Measurements from ENCODE around the gene OAF. TPM values are rescaled to one million over a fixed set of nuclear protein-coding genes. Genes with fewer than 3 reads are reported as not detected.
A peak's percentile ranks its signal among the peaks of the same experiment; 100 is the strongest.

OAF gene
- total and polyA plus RNA-seq, 9 of the 15 experiments (the other 6 are each of a cell fraction or from before 2014, with no cell fraction given): 1.1 to 21.6 (median 7.5) TPM

DNA sequence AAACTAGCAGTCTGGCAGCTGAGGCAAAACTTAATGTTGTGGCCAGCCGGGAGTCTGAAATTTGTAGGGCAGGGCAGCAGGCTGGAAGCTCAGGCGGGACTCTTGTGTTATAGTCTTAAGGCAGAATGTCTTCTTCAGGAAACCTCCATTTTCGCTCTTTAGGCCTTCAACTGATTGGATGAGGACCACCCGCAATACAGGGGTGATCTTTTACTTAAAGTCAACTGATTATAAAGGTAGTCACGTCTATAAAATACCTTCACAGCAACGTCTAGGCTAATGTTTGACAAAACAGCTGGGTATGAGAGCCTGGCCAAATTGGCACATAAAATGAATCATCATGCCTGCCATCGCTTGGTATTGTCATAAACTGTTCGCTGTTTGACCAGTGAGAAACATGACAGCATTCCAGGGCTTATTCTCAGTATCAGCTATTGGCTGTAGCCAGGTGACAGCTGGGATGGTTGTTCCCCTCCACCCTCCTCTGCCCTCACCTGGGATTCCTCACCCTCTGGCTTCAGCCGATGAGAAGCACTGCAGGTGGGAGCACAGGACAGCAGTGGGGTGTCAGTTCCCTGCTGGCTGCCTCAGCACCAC lies 22.5 kb downstream of the OAF start:
- H3K36me3 ChIP-seq (ENCODE audit: control insufficient read depth, insufficient read depth, low read length): no peaks in the 10 kb centered on the region
- 2% methylated on average over 9 of the region's 9 CpGs for WGBS (ENCODE audit: insufficient coverage, low coverage, missing lambda C conversion rate)
- H4K20me1 ChIP-seq (replicated peaks; ENCODE audit: control insufficient read depth, insufficient read depth, low read length): peaks cover 17% of the 10 kb centered on the region
- FAIRE-seq: no peak
- H3K4me3 ChIP-seq: no peak overlapping the region
- no peaks in the 10 kb centered on the region for H3K79me2 ChIP-seq (ENCODE audit: control insufficient read depth, insufficient read depth, low read length)
- BruUV-seq (replicated peaks): no TSS peak
- POLR2A ChIA-PET: interaction anchor here (1.2 kb wide), 1 partner anchor 68 kb away, joined by 3 read pairs; no protein-coding TSS in a partner anchor
- in situ Hi-C loops (cut with MboI) (no loop called here), intact Hi-C loops (cut with micrococcal nuclease) (no loop called here)
- H3K27ac ChIP-seq (ENCODE audit: extremely low read depth, low read depth, low read length): no peak overlapping the region
- no peak for DNase-seq (ENCODE audit: extremely low read depth in 1 of 4, low spot score in 3 of 4)
- peaks cover 2% of the 10 kb centered on the region for H3K9me1 ChIP-seq (ENCODE audit: control insufficient read depth, insufficient read depth, low read length)
- TF ChIP-seq ZNF134 (CRISPR knock-in tag; conservative IDR thresholded peaks at IDR 0.05) (peak; percentile 85), RBM39 (optimal IDR thresholded peaks at IDR 0.05; ENCODE audit: low read depth, low read length) (no peak), SRSF1 (IDR thresholded peaks at IDR 0.05; ENCODE audit: low read depth, low read length) (no peak)
- TF ChIP-seq, protein P1, sequence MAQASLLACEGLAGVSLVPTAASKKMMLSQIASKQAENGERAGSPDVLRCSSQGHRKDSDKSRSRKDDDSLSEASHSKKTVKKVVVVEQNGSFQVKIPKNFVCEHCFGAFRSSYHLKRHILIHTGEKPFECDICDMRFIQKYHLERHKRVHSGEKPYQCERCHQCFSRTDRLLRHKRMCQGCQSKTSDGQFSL (CRISPR knock-in tag; IDR thresholded peaks at IDR 0.05): no peak
- TF ChIP-seq, protein P1 (tag; IDR thresholded peaks at IDR 0.05): no peak
- H3K4me1 ChIP-seq (replicated peaks in 1 of 2; ENCODE audit: control insufficient read depth in 2 of 2, insufficient read depth in 2 of 2, low read length in 2 of 2): no peaks in the 10 kb centered on the region
- CTCF ChIA-PET (ENCODE audit: low intra/inter-chr PET ratio): interaction anchor here (0.9 kb wide), 1 partner anchor 61 kb away, joined by 3 read pairs; no protein-coding TSS in a partner anchor
- no peak overlapping the region for H3K4me2 ChIP-seq (ENCODE audit: insufficient read depth, low read length)
- peaks cover 8 to 40% of the 10 kb centered on the region in 2 experiments; a peak in 4 of 5 replicates for H3K27me3 ChIP-seq (ENCODE audit: control insufficient read depth in 2 of 2, insufficient read depth in 2 of 2, low read length in 2 of 2)
- H3K9me3 ChIP-seq (replicated peaks; ENCODE audit: control insufficient read depth, insufficient read depth, low read depth, low read length): no peaks in the 10 kb centered on the region
- ATAC-seq: no peak
- no peak overlapping the region for H3K9ac ChIP-seq (ENCODE audit: insufficient read depth in 1 of 2, low read depth in 2 of 2, low read length in 2 of 2)
- no peak overlapping the region for H2AFZ ChIP-seq (ENCODE audit: low read depth, low read length)

All from K562 (cell line).